K562 (cell line): ENCODE measurements around the gene RPUSD2.

Experiments
- HDAC1 ChIP-seq, 2 experiments: fragments of 450-650 bp; IDR thresholded peaks; 2 replicates each; pipeline ENCODE4 v1.6.1; 2016 to 2017; ENCODE audit warnings: inconsistent platforms in 1 of 2, mild to moderate bottlenecking in 1 of 2, moderate library complexity in 1 of 2
- HNRNPK ChIP-seq: fragments of 200-400 bp; formaldehyde crosslinking; IDR thresholded peaks from one replicate; pipeline ENCODE4 v1.6.1; 2018; ENCODE audit warnings: mild to moderate bottlenecking, low read depth, low read length; ENCODE audit not compliant: poor library complexity, severe bottlenecking
- MAFG ChIP-seq: fragments of 450-650 bp; conservative IDR thresholded peaks from 2 replicates; pipeline ENCODE4 v1.6.1; 2016; ENCODE audit warnings: missing genetic modification characterization, missing compliant biosample characterization
- MAZ ChIP-seq, 2 experiments: fragments of 450-650 bp in 1 of 2; sonication (generic) in 1 of 2; formaldehyde crosslinking; IDR thresholded peaks in 1 of 2; conservative IDR thresholded peaks in 1 of 2; 2 replicates each; pipeline versions ENCODE4 v1.4.0 to v1.5.0; 2020; ENCODE audit warnings: mild to moderate bottlenecking in 1 of 2, missing genetic modification reagents in 1 of 2
- NFE2L1 ChIP-seq: fragments of 450-650 bp; IDR thresholded peaks from 2 replicates; pipeline ENCODE4 v1.6.1; 2016; ENCODE audit warnings: missing genetic modification characterization, low read depth, mild to moderate bottlenecking, missing compliant biosample characterization, moderate library complexity, borderline replicate concordance
- RBBP5 ChIP-seq: fragments of 200-600 bp; sonication (generic); IDR thresholded peaks from 2 replicates; pipeline ENCODE4 v1.6.1; 2012; ENCODE audit warnings: borderline replicate concordance, mild to moderate bottlenecking, low read length, control low read depth, inconsistent platforms; ENCODE audit not compliant: insufficient read depth, poor library complexity, severe bottlenecking
- U2AF1 ChIP-seq: fragments of 200-400 bp; formaldehyde crosslinking; optimal IDR thresholded peaks from 2 replicates; pipeline ENCODE3; 2017; ENCODE audit warnings: mild to moderate bottlenecking, low read depth, low read length, moderate library complexity
- ZFP1 ChIP-seq: fragments of 450-650 bp; formaldehyde crosslinking; IDR thresholded peaks from 2 replicates; pipeline ENCODE4 v1.4.0; 2020; ENCODE audit warnings: mild to moderate bottlenecking, mixed read lengths
- ZNF431 ChIP-seq: sonication (generic); formaldehyde crosslinking; IDR thresholded peaks from 2 replicates; pipeline ENCODE4 v1.8.0; 2022; ENCODE audit warnings: mild to moderate bottlenecking, missing genetic modification reagents
- ZSCAN29 ChIP-seq: fragments of 450-650 bp; IDR thresholded peaks from 2 replicates; pipeline ENCODE4 v1.6.1; 2017
- TF ChIP-seq, protein P1 (sequence below), 3 experiments: IDR thresholded peaks in 2 of 3; conservative IDR thresholded peaks in 1 of 3; 2 replicates each; pipeline ENCODE4 v1.5.1; 2011 to 2012; ENCODE audit warnings: low read length in 3 of 3, mild to moderate bottlenecking in 3 of 3, control low read depth in 2 of 3, improper control_type of control experiment in 1 of 3, inconsistent platforms in 1 of 3, low read depth in 1 of 3, mixed read lengths in 1 of 3, moderate library complexity in 1 of 3; ENCODE audit not compliant: insufficient read depth in 2 of 3
- TF ChIP-seq, protein P2 (sequence below): fragments of 450-650 bp; formaldehyde crosslinking; IDR thresholded peaks from 2 replicates; pipeline ENCODE4 v1.4.0; 2022; ENCODE audit warnings: mild to moderate bottlenecking, moderate library complexity
- TF ChIP-seq, protein P3 (sequence below): conservative IDR thresholded peaks from 2 replicates; pipeline ENCODE4 v1.6.1; 2011; ENCODE audit warnings: low read depth, mild to moderate bottlenecking, low read length; ENCODE audit not compliant: control insufficient read depth

DNA sequence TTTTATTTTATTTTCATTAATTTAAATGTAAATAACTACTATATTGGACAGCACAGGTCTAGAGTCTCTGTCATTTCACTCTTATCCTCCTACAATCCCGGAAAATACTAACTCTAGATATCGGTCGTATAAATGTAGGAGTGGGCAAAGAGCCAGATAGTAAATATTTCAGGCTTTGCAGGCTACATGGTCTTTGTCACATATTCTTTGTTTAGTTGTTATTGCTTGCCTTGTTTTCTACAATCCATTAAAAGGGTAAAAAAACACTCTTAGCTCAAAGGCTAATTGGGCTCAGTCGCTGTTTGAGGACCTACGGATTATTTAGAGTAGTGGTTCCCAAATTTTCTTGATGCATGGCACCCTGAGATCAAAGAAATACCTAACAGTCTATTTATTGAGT is 26.7 kb downstream of the RPUSD2 start:
- no peak for TF ChIP-seq NFE2L1 (tag)
- no peak for TF ChIP-seq ZSCAN29
- TF ChIP-seq MAZ (CRISPR knock-in tag; conservative IDR thresholded peaks at IDR 0.05 in 1 of 2, IDR thresholded peaks at IDR 0.05 in 1 of 2) = no peak
- TF ChIP-seq HNRNPK = no peak
- TF ChIP-seq, protein P1, sequence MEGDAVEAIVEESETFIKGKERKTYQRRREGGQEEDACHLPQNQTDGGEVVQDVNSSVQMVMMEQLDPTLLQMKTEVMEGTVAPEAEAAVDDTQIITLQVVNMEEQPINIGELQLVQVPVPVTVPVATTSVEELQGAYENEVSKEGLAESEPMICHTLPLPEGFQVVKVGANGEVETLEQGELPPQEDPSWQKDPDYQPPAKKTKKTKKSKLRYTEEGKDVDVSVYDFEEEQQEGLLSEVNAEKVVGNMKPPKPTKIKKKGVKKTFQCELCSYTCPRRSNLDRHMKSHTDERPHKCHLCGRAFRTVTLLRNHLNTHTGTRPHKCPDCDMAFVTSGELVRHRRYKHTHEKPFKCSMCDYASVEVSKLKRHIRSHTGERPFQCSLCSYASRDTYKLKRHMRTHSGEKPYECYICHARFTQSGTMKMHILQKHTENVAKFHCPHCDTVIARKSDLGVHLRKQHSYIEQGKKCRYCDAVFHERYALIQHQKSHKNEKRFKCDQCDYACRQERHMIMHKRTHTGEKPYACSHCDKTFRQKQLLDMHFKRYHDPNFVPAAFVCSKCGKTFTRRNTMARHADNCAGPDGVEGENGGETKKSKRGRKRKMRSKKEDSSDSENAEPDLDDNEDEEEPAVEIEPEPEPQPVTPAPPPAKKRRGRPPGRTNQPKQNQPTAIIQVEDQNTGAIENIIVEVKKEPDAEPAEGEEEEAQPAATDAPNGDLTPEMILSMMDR (IDR thresholded peaks at IDR 0.05 in 2 of 3, conservative IDR thresholded peaks at IDR 0.05 in 1 of 3; ENCODE audit: insufficient read depth in 2 of 3, low read depth in 1 of 3, low read length in 3 of 3) = no peak
- TF ChIP-seq MAFG (tag) = no peak
- no peak for TF ChIP-seq U2AF1
- no peak for TF ChIP-seq ZFP1 (CRISPR knock-in tag)
- TF ChIP-seq, protein P2, sequence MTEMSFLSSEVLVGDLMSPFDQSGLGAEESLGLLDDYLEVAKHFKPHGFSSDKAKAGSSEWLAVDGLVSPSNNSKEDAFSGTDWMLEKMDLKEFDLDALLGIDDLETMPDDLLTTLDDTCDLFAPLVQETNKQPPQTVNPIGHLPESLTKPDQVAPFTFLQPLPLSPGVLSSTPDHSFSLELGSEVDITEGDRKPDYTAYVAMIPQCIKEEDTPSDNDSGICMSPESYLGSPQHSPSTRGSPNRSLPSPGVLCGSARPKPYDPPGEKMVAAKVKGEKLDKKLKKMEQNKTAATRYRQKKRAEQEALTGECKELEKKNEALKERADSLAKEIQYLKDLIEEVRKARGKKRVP (CRISPR knock-in tag) = no peak
- TF ChIP-seq, protein P3, sequence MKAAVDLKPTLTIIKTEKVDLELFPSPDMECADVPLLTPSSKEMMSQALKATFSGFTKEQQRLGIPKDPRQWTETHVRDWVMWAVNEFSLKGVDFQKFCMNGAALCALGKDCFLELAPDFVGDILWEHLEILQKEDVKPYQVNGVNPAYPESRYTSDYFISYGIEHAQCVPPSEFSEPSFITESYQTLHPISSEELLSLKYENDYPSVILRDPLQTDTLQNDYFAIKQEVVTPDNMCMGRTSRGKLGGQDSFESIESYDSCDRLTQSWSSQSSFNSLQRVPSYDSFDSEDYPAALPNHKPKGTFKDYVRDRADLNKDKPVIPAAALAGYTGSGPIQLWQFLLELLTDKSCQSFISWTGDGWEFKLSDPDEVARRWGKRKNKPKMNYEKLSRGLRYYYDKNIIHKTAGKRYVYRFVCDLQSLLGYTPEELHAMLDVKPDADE = no peak
- TF ChIP-seq HDAC1 (IDR thresholded peaks at IDR 0.05) = no peak
- TF ChIP-seq RBBP5 = no peak
- no peak for TF ChIP-seq ZNF431 (CRISPR knock-in tag)
